ENCODE data around the gene TMEM217. TPM values are rescaled to one million over a fixed set of nuclear protein-coding genes. Genes with fewer than 3 reads are reported as not detected.

The TMEM217 gene
- total RNA-seq, 1 experiment from 2014 or later, result 0.74 TPM

GRCh38 chr6:37173493-37174195 is 84.3 kb downstream of the TMEM217 start:
- no peak for DNase-seq (ENCODE audit: low read depth in 1 of 2, low spot score in 2 of 2)
- no peak overlapping the region for H3K27ac ChIP-seq
- no peaks in the 10 kb centered on the region for H3K27me3 ChIP-seq (replicated peaks)
- no peak overlapping the region for H3K4me3 ChIP-seq
- H3K9me3 ChIP-seq (replicated peaks), result no peaks in the 10 kb centered on the region
- peaks cover 9% of the 10 kb centered on the region for H3K4me1 ChIP-seq (replicated peaks)
- peaks cover 63% of the 10 kb centered on the region for H3K36me3 ChIP-seq

- no peaks in the 10 kb centered on the region for H3K9me3 ChIP-seq (replicated peaks)
- peaks cover 63% of the 10 kb centered on the region for H3K36me3 ChIP-seq
- H3K27ac ChIP-seq, result no peak overlapping the region
- no peak for DNase-seq (ENCODE audit: low read depth in 1 of 2, low spot score in 2 of 2)
- H3K4me3 ChIP-seq, result no peak overlapping the region
- H3K4me1 ChIP-seq (replicated peaks), result peaks cover 16% of the 10 kb centered on the region
- H3K27me3 ChIP-seq (replicated peaks), result no peaks in the 10 kb centered on the region
These were observed 84.9 kb downstream of the TMEM217 start for GRCh38 chr6:37172912-37173492.

- Histone ChIP-seq H3K4me1 (replicated peaks) (peaks cover 23% of the 10 kb centered on the region), H3K36me3 (peaks cover 63% of the 10 kb centered on the region), H3K27ac (peak overlapping the region; percentile 75), H3K27me3 (replicated peaks) (no peaks in the 10 kb centered on the region), H3K9me3 (replicated peaks) (no peaks in the 10 kb centered on the region), H3K4me3 (peak overlapping the region; percentile 94)
- DNase-seq (ENCODE audit: low read depth in 1 of 2, low spot score in 2 of 2), result peak; percentile 95 to 97
These were observed 85.8 kb downstream of the TMEM217 start for GRCh38 chr6:37171970-37172812.

GRCh38 chr6:37171201-37171969 is 86.6 kb downstream of the TMEM217 start:
- Histone ChIP-seq H3K27me3 (replicated peaks) (no peaks in the 10 kb centered on the region), H3K27ac (peak overlapping the region; percentile 75), H3K36me3 (peaks cover 57% of the 10 kb centered on the region), H3K4me3 (peak overlapping the region; percentile 94), H3K4me1 (replicated peaks) (peaks cover 23% of the 10 kb centered on the region), H3K9me3 (replicated peaks) (no peaks in the 10 kb centered on the region)
- DNase-seq (ENCODE audit: low read depth in 1 of 2, low spot score in 2 of 2), result peak in 1 of 2 experiments; percentile 44

GRCh38 chr6:37170273-37171200 is 87.4 kb downstream of the TMEM217 start:
- peaks cover 23% of the 10 kb centered on the region for H3K4me1 ChIP-seq (replicated peaks)
- no peaks in the 10 kb centered on the region for H3K27me3 ChIP-seq (replicated peaks)
- peak overlapping the region; percentile 75 for H3K27ac ChIP-seq
- peak overlapping the region; percentile 94 for H3K4me3 ChIP-seq
- peaks cover 51% of the 10 kb centered on the region for H3K36me3 ChIP-seq
- H3K9me3 ChIP-seq (replicated peaks), result no peaks in the 10 kb centered on the region
- DNase-seq (ENCODE audit: low read depth in 1 of 2, low spot score in 2 of 2), result peak; percentile 70 to 84

GRCh38 chr6:37169496-37170272 is 88.3 kb downstream of the TMEM217 start, which contains the start of gene PIM1:
Gene PIM1, plus strand, starts transcription at chr6:37170152. Its CDS starts 424 bp downstream, at chr6:37170576.
- Histone ChIP-seq H3K36me3 (peaks cover 42% of the 10 kb centered on the region), H3K9me3 (replicated peaks) (no peaks in the 10 kb centered on the region), H3K27me3 (replicated peaks) (no peaks in the 10 kb centered on the region), H3K4me1 (replicated peaks) (peaks cover 23% of the 10 kb centered on the region), H3K27ac (peak within 1 kb of the TSS; percentile 86), H3K4me3 (peak within 1 kb of the TSS; percentile 94)
- peak; percentile 99 for DNase-seq (ENCODE audit: low read depth in 1 of 2, low spot score in 2 of 2)

- Histone ChIP-seq H3K9me3 (replicated peaks) (no peaks in the 10 kb centered on the region), H3K27ac (peak overlapping the region; percentile 86), H3K4me1 (replicated peaks) (peaks cover 23% of the 10 kb centered on the region), H3K27me3 (replicated peaks) (no peaks in the 10 kb centered on the region), H3K36me3 (peaks cover 35% of the 10 kb centered on the region), H3K4me3 (peak overlapping the region; percentile 26)
- peak in 1 of 2 experiments; percentile 52 for DNase-seq (ENCODE audit: low read depth in 1 of 2, low spot score in 2 of 2)
These were observed 89.0 kb downstream of the TMEM217 start for GRCh38 chr6:37168811-37169495.

- Histone ChIP-seq H3K27ac (peak overlapping the region; percentile 86), H3K36me3 (peaks cover 28% of the 10 kb centered on the region), H3K4me3 (peak overlapping the region; percentile 26), H3K4me1 (replicated peaks) (peaks cover 23% of the 10 kb centered on the region), H3K9me3 (replicated peaks) (no peaks in the 10 kb centered on the region), H3K27me3 (replicated peaks) (no peaks in the 10 kb centered on the region)
- no peak for DNase-seq (ENCODE audit: low read depth in 1 of 2, low spot score in 2 of 2)
These were observed 89.7 kb downstream of the TMEM217 start for GRCh38 chr6:37168163-37168758.

GRCh38 chr6:37162740-37163139 is 95.2 kb downstream of the TMEM217 start:
- peaks cover 21% of the 10 kb centered on the region for H3K4me1 ChIP-seq (replicated peaks)
- H3K4me3 ChIP-seq, result no peak overlapping the region
- no peaks in the 10 kb centered on the region for H3K27me3 ChIP-seq (replicated peaks)
- H3K36me3 ChIP-seq, result no peaks in the 10 kb centered on the region
- no peak for DNase-seq (ENCODE audit: low read depth in 1 of 2, low spot score in 2 of 2)
- no peak overlapping the region for H3K27ac ChIP-seq
- no peaks in the 10 kb centered on the region for H3K9me3 ChIP-seq (replicated peaks)

All from SJSA1 (cell line).